HG02852 (cell line): ENCODE results near the gene RAB3A.
"Not testable (repeated sequence)": the region's sequence is repeated elsewhere in the genome, so short reads cannot be mapped to it uniquely, and the experiment has no call there.

Experiments used
- ATAC-seq: cut with Tn5 transposase; IDR thresholded peaks from one replicate; pipeline ENCODE4 v1.9.1; 2021; ENCODE audit warnings: mild to moderate bottlenecking, moderate library complexity; ENCODE audit not compliant: unreplicated experiment

RAB3A gene

DNA sequence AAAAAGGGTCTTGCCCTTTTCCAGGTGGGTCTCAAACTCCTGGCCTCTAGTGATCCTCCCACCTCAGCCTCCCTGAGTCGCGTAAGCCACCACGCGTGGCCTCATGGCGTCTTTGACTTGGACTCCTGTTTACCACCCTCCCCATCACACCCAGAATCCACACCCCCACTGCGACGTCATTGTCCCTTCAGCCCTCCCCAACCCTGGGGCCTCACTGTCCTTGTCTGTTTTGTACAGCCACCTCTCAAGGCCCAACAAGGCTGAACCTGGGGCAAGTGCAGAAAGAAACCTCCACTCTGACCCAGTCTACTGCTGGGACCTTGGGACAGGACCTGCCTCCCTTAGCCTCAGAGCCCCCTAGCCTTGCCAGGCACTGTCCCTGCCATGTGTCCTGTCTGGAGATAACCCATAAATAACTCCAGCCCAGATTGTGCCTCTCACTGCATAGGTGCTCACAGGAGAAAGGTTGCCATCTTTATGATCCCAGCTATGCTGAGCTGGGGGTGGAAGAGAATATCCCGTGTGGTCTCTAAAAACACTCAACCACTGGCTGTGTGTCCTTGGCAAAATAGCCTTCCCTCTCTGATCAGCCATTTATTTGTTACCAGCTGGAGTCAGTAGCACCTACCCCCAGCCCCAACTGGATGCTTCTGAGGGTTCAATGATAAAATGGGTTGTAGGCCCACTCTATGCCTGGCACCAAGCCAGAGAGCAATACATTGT lies 32.1 kb downstream of the RAB3A start:
- no peak for ATAC-seq

DNA sequence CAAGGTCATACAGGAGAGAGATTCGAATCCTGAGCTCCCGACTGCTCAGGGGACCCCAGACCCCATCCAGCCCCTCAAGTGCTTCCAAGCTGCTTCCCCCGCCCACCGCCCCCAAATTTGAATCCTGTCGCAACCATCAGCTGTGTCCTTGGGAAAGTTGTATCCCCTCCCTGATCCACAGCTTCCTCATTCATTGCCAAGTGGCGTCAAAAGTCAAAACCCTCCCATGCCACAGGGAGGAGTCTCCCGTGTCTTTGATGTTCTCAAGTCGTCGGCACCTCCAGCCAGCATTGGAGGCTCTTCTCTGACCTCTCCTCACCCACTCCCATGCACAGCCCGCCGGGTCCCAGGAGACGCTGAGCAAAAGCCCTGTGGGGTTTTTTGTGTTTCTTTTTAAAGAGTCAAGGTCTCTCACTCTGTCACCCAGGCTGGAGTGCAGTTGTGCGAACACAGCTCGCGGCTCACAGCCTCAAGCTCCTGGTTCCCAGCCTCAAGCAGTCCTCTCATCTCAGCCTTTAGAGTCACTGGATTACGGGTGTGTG lies 33.1 kb downstream of the RAB3A start:
- no peak for ATAC-seq

DNA sequence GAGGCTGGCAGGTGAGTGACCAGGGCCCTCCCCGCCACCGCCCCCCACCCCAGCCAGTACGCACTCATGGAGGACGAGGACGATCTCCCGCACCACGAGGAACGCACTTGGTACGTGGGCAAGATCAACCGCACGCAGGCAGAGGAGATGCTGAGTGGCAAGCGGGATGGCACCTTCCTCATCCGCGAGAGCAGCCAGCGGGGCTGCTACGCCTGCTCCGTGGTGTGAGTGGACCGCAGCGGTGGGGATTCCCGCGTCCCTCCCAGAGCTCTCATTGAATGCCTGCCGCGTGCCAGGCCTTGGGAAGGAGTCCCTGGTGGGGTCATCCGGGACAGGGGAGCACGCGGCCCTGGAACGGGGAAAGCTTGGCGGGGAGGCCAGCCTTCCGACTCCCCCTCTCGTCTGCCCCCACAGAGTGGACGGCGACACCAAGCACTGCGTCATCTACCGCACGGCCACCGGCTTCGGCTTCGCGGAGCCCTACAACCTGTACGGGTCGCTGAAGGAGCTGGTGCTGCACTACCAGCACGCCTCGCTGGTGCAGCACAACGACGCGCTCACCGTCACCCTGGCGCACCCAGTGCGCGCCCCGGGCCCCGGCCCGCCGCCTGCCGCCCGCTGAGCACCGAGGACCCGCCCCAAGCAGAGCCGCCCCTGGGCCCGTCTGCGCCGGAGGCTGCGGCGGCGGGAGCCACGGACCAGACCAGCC lies 35.0 kb downstream of the RAB3A start:
- no peak for ATAC-seq

DNA sequence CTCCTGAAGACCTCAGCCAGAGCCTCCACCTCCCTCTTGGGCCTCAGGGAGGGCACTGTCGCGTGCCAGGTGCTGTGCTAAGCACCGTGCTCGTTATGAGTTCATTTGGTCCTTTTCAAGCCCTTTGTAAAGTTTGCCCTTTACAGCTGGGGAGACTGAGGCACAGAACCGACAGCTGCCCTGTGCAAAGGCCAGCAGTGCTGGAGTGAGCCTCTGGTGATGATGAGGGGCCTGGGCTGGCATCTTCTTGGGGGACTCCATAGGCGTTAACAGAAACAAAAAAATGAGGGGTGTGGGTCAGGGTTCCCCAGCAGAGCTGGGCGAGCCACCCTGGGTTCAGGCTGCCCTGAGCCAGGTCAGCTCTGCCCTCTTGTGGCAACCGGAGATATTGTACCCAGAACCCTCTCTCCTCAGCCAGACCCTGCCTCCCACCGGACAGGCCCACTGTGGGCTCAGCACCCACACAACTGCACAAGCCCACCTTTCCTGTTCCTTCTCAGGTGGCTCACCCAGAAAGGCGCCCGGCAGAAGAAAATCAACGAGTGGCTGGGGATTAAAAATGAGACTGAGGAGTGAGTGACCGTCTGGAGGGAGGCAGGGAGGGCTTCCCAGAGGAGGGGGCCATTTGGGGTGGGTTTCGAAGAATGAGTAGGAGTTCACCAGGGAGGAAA lies 35.7 kb downstream of the RAB3A start:
- no peak for ATAC-seq

DNA sequence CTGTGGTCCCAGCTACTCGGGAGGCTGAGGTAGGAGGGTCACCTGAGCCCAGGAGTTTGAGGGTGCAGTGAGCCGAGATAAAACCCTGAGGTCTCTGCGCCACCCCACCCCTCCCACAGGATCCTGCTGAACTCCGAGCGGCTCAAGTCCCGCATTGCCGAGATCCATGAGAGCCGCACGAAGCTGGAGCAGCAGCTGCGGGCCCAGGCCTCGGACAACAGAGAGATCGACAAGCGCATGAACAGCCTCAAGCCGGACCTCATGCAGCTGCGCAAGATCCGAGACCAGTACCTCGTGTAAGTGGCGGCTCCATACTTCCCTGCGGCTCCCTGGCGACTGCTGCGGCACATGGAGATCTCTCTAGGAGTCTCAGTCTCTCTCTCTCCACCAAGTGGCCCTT lies 36.8 kb downstream of the RAB3A start:
- ATAC-seq = no peak

DNA sequence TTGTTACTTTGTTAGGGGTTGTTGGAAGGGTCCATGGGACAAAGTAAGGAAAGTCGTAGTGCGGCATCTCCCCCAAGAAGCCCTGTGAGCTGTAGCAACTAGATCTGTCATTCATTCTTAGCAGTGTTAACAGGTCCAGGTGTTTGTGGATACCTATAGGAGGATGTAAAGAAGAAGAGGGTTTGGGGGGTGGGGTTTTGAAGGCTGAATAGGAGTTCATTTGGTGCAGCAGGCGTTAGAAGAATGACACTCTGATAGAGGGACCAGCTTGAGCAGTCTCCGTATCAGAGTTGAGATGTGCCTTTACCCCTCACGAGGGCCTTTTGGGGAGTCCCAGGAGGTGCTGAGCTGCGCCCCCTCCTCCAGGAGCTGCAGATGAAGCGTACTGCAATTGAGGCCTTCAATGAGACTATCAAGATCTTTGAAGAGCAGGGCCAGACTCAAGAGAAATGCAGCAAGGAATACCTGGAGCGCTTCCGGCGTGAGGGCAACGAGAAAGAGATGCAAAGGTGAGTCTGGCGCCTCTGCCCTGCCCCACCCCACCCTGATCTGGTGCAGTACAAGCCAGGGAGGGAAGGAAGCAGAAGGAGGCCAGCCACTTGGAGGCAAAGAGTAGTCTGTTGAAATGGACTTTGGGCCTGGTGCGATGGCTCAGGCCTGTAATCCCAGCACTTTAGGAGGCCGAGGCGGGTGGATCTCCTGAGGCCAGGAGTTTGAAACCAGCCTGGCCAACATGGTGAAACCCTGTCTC lies 37.9 kb downstream of the RAB3A start:
- ATAC-seq = no peak

DNA sequence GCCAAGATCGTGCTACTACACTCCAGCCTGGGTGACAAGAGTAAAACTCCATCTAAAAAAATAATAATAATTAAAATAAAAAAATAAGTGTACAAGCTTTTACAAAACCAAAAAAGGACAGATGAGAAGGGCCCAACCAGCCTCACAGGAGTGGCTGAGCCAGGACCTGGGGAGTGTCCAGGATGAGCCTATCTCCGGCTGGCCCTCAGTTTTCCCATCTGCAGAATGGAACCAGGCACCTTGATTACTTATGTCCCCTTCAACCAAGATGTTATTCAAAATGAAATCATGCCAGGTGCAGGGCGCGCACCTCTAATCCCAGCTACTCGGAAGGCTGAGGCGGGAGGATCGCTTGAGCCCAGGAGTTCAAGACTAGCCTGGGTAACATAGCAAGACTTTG lies 39.8 kb downstream of the RAB3A start:
- ATAC-seq = no peak

DNA sequence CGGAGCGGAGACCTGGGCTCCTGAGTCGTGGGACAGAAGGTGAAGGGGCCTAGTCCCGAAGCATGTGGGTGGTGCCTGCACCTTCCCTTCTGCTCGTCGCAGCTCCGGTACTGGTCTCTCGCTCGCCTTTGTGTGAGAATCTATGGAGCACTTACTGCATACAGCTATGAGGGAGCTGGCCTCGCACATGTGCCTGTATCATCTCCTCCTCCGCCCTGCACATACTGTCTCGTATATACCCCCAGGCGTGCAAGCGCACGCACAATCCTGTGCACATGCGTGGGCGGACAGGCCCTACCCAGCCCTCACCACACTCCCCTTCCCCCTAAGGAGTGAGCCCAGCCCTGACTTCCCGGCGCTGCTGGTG lies 42.2 kb downstream of the RAB3A start:
- ATAC-seq = no peak

DNA sequence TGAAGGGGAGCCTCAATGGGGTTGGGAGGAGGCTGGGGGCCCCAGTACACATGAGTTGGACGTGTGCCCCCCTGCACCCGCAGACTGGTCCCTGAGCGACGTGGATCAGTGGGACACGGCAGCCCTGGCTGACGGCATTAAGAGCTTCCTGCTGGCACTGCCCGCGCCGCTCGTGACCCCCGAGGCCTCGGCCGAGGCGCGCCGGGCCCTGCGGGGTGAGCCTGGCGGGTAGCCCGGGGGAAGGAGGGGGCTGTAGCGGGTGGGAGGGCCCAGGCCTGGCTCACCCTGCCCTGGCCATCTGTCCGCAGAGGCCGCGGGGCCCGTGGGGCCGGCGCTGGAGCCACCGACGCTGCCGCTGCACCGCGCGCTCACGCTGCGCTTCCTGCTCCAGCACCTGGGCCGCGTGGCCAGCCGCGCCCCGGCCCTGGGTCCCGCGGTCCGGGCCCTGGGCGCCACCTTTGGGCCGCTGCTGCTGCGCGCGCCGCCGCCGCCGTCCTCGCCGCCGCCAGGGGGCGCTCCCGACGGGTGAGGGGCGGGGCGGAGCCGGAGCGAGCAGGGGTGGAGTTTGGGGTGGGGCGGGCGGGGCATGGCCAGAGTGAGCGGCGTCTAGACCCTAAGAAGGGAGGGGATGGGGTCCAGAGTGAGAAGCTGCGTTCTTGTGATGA lies 42.7 kb downstream of the RAB3A start:
- ATAC-seq = peak; percentile 83

DNA sequence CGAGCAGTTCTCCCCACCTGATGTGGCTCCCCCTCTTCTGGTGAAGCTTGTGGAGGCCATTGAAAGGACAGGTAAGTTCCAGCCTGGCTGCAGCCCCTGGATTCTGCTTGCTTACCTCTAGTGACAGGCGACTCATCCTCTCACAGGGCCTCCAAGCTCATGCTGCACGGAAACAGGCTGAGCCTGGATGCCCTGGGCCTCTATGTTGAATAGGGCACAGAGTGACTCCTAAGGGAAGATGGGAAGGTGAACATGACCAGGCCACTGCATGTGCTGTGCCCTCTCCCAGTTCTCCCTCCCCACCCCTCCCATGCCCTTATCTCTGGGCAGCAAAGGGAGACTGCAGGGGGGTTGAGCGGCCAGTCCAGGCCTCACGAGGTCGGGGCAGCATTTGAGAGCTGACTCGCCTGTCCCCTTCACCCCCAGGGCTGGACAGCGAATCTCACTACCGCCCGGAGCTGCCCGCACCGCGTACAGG lies 43.3 kb downstream of the RAB3A start:
- no peak for ATAC-seq

DNA sequence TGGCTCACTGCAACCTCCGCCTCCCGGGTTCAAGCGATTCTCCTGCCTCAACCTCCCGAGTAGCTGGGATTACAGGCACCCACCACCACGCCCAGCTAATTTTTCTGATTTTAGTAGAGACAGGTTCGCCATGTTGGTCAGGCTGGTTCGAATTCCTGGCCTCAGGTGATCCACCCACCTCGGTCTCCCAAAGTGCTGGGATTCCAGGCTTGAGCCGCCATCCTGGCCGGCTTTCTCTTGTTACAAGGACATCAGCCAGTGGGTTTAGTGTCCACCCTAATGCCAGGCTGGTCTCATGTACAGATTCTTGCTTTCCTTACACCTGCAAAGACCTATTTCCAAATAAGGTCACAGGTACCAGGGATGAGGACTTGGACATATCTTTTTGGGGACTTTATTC lies 44.0 kb downstream of the RAB3A start:
- no peak for ATAC-seq

DNA sequence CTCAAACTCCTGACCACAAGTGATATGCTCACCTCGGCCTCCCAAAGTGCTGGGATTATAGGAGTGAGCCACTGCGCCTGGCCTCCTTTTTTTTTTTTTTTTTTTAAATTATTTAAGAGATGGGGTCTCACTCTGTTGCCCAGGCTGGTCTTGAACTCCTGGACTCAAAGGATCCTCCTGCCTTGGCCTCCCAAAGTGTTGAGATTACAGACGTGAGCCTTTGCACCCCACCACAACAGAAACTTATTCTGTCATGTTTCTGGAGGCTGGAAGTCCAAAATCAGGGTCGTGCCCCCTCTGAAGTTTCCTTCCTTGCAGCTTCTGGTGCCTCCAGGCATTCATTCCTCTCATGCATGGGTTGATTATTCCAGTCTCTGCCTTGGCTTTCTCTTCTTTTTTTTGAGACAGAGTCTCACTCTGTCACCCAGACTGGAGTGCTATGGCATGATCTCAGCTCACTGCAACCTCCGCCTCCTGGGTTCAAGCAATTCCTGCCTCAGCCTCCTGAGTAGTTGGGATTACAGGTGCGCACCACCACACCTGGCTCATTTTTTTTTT lies 44.7 kb downstream of the RAB3A start:
- ATAC-seq = not testable (repeated sequence)

DNA sequence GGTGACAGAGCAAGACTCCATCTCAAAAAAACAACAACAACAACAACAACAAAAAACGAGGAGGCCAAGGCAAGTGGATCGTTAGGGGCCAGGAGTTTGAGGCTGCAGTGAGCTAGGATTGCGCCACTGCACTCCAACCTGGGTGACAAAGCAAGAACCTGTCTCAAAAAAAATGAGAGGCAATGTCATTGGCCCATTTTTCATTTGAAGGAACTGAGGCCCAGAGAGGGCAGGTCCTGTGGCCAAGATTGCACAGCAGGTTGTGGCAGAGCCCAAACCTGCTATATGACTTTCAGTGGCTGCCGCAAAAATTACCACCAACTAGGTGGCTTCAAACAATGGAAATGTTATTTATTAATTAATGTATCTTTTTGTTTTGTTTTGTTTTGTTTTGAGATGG lies 45.4 kb downstream of the RAB3A start:
- no peak for ATAC-seq

DNA sequence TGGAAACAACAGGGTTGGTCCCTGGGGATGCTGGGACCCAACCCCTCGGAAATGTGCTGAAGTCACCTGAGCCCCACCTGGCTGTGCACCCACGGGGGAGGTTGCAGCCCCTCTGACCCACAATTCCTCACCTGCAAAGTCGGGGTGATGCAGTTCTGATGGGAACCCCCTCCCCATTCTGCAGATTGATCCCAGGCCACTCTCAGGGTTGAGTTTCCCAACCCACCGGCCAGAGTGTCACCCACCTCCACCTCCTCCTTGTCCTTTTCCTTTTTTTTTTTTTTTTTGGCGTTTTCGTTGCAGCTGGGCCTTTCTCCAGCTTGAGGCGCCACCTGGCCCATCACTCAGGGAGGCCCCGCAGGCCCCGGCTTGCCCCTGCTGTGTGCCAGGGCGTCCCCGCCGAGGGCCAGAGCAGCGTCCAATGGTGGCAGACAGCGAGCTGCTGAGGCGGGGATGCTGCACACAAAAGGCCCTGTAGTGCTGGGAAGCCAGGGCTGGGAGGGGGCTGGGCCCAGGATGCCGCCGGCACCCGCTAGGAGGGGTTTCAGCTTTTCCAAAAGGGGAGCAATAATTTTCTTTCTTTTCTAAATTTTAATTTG lies 46.3 kb downstream of the RAB3A start:
- no peak for ATAC-seq

DNA sequence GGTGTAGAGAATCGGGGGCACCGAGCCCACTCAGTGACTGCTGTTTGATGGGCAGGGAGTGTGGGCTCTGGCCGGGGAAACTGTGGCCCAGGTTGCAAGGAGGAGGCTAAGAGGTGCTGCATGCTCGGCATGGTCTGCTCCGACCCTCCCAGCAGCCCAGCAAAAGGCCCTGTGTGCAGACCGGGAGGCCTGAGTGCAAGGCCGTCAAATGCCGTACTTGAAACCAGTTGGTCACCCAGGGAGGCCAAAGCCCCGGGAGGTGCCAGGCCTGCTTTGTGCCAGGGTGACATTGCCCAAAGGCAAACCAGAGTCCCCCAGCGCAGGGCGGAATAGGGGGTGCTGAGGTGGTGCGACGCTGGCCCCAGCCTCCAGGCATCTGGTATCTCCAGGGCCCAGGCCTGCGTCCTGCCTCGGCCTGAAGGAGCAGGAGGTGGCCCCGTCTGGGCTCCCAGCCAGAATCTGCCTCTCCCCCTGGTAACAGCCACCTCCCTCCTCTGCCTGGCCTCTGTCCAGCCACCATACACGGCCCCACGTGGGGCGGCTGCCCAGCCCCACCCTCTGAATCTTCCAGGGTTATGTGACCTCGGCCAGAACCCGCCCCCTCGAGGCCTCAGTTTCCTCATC lies 46.9 kb downstream of the RAB3A start:
- ATAC-seq = no peak

DNA sequence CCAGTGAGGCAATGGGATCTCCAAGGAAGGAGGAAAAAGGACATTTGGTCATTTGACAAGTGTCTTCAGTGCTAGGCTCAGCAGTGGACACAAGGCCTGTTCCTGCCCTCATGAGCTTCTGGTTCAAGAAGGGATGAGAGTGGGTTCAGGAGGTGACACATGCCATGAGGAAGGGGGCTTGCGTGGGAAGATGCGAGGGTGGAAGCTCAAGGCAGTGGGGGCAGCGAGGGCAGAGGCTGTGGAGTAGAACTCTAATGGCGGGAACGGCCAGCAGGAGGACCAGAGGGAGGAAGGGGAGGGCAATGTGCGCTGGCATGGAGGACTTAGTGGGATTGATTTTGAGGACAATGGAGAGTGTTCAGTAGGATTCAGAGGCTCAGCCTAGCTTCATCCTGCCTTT lies 47.6 kb downstream of the RAB3A start:
- ATAC-seq = no peak

DNA sequence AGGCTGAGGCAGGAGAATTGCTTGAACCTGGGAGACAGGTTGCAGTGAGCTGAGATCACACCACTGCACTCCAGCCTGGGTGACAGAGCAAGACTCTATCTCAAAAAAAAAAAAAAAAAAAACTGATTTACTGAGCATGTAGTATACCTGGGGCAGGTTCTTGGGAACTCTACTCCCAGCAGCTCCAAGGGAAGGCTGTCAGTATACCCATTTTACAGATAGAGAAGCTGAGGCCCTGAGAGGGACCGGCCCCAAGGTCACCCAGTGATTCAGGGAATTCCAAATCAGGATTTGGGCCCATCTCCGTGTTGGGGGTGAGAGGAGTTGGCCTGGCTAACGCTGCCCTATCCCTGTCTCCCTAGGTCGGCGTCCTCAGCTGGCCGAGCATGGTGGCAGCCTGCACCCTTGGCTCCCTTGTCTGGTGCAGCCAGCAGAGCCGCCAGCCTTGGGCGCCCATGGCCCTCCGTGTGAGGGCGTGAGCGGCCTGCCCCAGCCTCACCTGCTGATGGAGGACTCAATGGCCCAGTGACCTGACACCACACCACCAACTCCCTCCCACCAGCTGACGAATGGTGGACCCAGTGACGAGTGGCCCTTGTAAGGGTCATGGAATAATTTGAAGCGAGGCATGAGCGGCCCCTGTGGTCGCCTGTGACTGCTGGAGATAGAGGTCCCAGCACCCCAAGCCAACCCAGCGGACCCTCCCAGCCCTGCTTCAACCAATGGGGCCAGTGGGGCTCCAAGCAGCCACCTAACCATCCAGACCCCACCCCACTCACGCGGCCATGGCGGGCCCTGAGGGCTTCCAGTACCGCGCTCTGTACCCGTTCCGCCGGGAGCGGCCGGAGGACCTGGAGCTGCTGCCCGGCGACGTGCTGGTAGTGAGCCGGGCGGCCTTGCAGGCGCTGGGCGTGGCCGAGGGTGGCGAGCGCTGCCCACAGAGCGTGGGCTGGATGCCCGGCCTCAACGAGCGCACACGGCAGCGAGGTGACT lies 48.5 kb downstream of the RAB3A start:
- ATAC-seq = no peak

DNA sequence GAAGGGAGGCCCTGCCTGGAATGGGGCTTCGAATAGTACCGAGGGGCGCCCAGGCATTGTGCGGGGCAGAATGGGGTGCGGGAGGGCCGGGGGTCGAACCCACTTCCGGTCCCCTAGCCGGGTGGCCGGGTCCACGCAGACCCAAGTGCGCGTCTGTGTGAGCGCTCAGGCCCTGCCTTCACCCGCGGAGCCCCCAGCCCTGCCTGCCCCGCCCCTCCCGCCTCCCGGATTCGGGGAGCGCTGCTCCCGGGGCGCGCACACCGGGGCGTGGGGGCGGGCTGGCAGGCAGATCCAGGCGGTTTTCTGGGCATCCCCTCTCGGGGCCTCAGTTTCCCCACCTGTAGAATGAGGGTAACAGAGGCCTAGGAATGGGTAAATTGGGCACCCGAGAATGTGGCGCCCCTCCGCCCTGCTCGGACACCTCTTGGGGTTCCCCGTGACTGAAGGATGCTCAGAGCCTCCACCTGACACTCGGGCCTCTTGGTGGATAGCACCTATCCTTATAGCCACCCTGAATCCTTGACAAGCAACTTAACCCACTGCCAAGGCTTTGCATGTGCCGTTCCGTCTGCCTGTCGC lies 50.2 kb downstream of the RAB3A start:
- ATAC-seq = no peak
